Upper lobe of right lung (tissue), 1 donor: Measurements from ENCODE around the gene LRCH1. TPM values are rescaled to one million over a fixed set of nuclear protein-coding genes. Genes with fewer than 3 reads are reported as not detected.

Experiments used
- ATAC-seq: fragments of 200-7000 bp; cut with Tn5 transposase; one replicate; pipeline ENCODE4 v1.9.1; 2020; ENCODE audit warnings: mild to moderate bottlenecking, moderate library complexity
- DNase-seq: peaks from one replicate; pipeline ENCODE4 v3.0.0-alpha.2; 2020
- H3K27ac ChIP-seq: fragments of 200-600 bp; one replicate; pipeline ENCODE4 v1.8.0; 2022
- H3K27me3 ChIP-seq: fragments of 200-600 bp; one replicate; pipeline ENCODE4 v1.8.0; 2022; ENCODE audit warnings: mild to moderate bottlenecking
- H3K36me3 ChIP-seq: fragments of 200-600 bp; one replicate; pipeline ENCODE4 v1.8.0; 2022
- H3K4me1 ChIP-seq: fragments of 200-600 bp; one replicate; pipeline ENCODE4 v1.8.0; 2022
- H3K4me3 ChIP-seq: fragments of 200-600 bp; one replicate; pipeline ENCODE4 v1.8.0; 2022; ENCODE audit warnings: mild to moderate bottlenecking
- H3K9me3 ChIP-seq: fragments of 200-600 bp; one replicate; pipeline ENCODE4 v1.8.0; 2022
- CTCF ChIP-seq: fragments of 200-600 bp; IDR thresholded peaks from one replicate; pipeline ENCODE4 v1.8.0; 2022; ENCODE audit warnings: antibody characterized with exemption
- intact Hi-C: fragments of 100-400 bp; cut with DNase I; formaldehyde crosslinking; loops from one replicate; pipeline ENCODE4 v1.11.0; 2022
- total RNA-seq: library from RNA; stranded (reverse); fragmentation: NEBNext Ultra II Directional; extraction: Animal tissue kit (Norgen Biotek cat#: 25700); gene quantifications from one replicate; pipeline ENCODE4 v1.2.1, GENCODE V29; 2021
- donor health status: DM: no; HTN: yes; CAD: no; lungs with severe emphysema.

The LRCH1 gene
- total RNA-seq, 1 donor from 2014 or later: 32.0 TPM

- no peaks in the 10 kb centered on the region for H3K4me1 ChIP-seq
- peaks cover 24% of the 10 kb centered on the region for H3K36me3 ChIP-seq
- H3K9me3 ChIP-seq: no peaks in the 10 kb centered on the region
- intact Hi-C loops: loop anchor here (10.0 kb wide), 1 partner anchor 161 kb away; the partner anchor contains the start of gene LRCH1
- no peak for TF ChIP-seq CTCF
- H3K27me3 ChIP-seq: no peaks in the 10 kb centered on the region
- H3K27ac ChIP-seq: no peak overlapping the region
- no peak overlapping the region for H3K4me3 ChIP-seq
- DNase-seq (no peak), ATAC-seq (no peak)
These were observed 162.4 kb downstream of the LRCH1 start for GRCh38 chr13:46715363-46715762.

- H3K4me1 ChIP-seq: no peaks in the 10 kb centered on the region
- intact Hi-C loops: loop anchor here (10.0 kb wide), 1 partner anchor 162 kb away; the partner anchor contains the start of gene LRCH1
- H3K27me3 ChIP-seq: no peaks in the 10 kb centered on the region
- no peak overlapping the region for H3K4me3 ChIP-seq
- no peak overlapping the region for H3K27ac ChIP-seq
- TF ChIP-seq CTCF: no peak
- H3K36me3 ChIP-seq: peaks cover 20% of the 10 kb centered on the region
- H3K9me3 ChIP-seq: no peaks in the 10 kb centered on the region
- DNase-seq (no peak), ATAC-seq (no peak)
These were observed 163.9 kb downstream of the LRCH1 start for GRCh38 chr13:46716821-46717220.

GRCh38 chr13:46717275-46717674 lies 164.3 kb downstream of the LRCH1 start:
- Histone ChIP-seq H3K4me3 (no peak overlapping the region), H3K36me3 (peaks cover 18% of the 10 kb centered on the region), H3K9me3 (no peaks in the 10 kb centered on the region), H3K27ac (no peak overlapping the region), H3K4me1 (no peaks in the 10 kb centered on the region), H3K27me3 (no peaks in the 10 kb centered on the region)
- no peak for TF ChIP-seq CTCF
- intact Hi-C loops: loop anchor here (10.0 kb wide), 1 partner anchor 162 kb away; the partner anchor contains the start of gene LRCH1
- DNase-seq (no peak), ATAC-seq (no peak)

GRCh38 chr13:46717856-46718255 lies 164.9 kb downstream of the LRCH1 start:
- intact Hi-C loops: loop anchor here (10.0 kb wide), 1 partner anchor 163 kb away; the partner anchor contains the start of gene LRCH1
- no peaks in the 10 kb centered on the region for H3K9me3 ChIP-seq
- ATAC-seq (no peak), DNase-seq (no peak)
- no peak overlapping the region for H3K4me3 ChIP-seq
- no peak for TF ChIP-seq CTCF
- H3K27me3 ChIP-seq: no peaks in the 10 kb centered on the region
- no peak overlapping the region for H3K27ac ChIP-seq
- H3K36me3 ChIP-seq: peaks cover 18% of the 10 kb centered on the region
- H3K4me1 ChIP-seq: no peaks in the 10 kb centered on the region

- Histone ChIP-seq H3K27me3 (no peaks in the 10 kb centered on the region), H3K27ac (no peak overlapping the region), H3K4me1 (no peaks in the 10 kb centered on the region), H3K4me3 (no peak overlapping the region), H3K36me3 (peaks cover 32% of the 10 kb centered on the region), H3K9me3 (no peaks in the 10 kb centered on the region)
- no peak for TF ChIP-seq CTCF
- intact Hi-C loops: loop anchor here (5.0 kb wide), 1 partner anchor 228 kb away; no protein-coding TSS in a partner anchor
- DNase-seq (no peak), ATAC-seq (no peak)
These were observed 167.2 kb downstream of the LRCH1 start for GRCh38 chr13:46720189-46720588.

GRCh38 chr13:46721054-46721453 lies 168.1 kb downstream of the LRCH1 start:
- no peak for DNase-seq
- Histone ChIP-seq H3K9me3 (no peaks in the 10 kb centered on the region), H3K27ac (no peak overlapping the region), H3K4me3 (no peak overlapping the region), H3K4me1 (no peaks in the 10 kb centered on the region), H3K36me3 (peaks cover 37% of the 10 kb centered on the region), H3K27me3 (no peaks in the 10 kb centered on the region)
- ATAC-seq: peak; percentile 68
- peak; percentile 74 for TF ChIP-seq CTCF
- intact Hi-C loops: loop anchor here (5.0 kb wide), 1 partner anchor 229 kb away; no protein-coding TSS in a partner anchor
